H7 (cell line): ENCODE results near the gene RAB31. TPM values are rescaled to one million over a fixed set of nuclear protein-coding genes. Genes with fewer than 3 reads are reported as not detected.

Experiments
- DNase-seq: peaks from one replicate; pipeline ENCODE4 v3.0.0; 2012
- H3K27me3 ChIP-seq: 2 replicates; pipeline ENCODE4 v1.6.0; 2011; ENCODE audit warnings: mild to moderate bottlenecking, low read length; ENCODE audit not compliant: control insufficient read depth, insufficient read depth
- H3K36me3 ChIP-seq: replicated peaks from 2 replicates; pipeline ENCODE4 v1.5.1; 2011; ENCODE audit warnings: low read length; ENCODE audit not compliant: control insufficient read depth, insufficient read depth
- H3K4me3 ChIP-seq: 2 replicates; pipeline ENCODE4 v1.5.1; 2011; ENCODE audit warnings: low read depth, mild to moderate bottlenecking, control low read depth, low read length, moderate library complexity; ENCODE audit not compliant: insufficient read depth
- total RNA-seq: library from RNA; depleted of rRNA; stranded (reverse); fragments of >200 nt; shearing (Covaris generic); gene quantifications from 2 replicates; pipeline ENCODE4 v1.2.3, GENCODE V29; 2014

The RAB31 gene
- total RNA-seq, 1 experiment from 2014 or later: 29.7 TPM

DNA sequence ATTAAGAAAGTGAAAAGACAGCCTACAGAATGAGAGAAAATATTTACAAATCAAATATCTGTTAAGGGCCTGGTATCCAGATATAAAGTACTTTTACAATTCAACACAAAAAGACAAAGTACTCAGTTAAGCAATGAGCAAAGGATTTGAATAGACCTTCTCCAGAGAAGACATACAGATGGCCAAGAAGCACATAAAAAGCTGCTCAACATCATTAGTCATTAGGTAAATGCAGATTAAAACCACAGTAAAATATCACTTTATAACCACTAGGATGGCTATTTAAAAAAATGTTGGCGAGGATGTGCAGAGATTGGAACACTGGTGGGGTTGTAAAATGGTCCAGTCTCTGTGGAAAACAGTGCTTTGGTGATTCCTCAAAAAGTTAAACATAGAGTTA is 38.9 kb downstream of the RAB31 start:
- Histone ChIP-seq H3K27me3 (no peaks in the 10 kb centered on the region), H3K36me3 (no peaks in the 10 kb centered on the region), H3K4me3 (no peak overlapping the region)
- DNase-seq: no peak

DNA sequence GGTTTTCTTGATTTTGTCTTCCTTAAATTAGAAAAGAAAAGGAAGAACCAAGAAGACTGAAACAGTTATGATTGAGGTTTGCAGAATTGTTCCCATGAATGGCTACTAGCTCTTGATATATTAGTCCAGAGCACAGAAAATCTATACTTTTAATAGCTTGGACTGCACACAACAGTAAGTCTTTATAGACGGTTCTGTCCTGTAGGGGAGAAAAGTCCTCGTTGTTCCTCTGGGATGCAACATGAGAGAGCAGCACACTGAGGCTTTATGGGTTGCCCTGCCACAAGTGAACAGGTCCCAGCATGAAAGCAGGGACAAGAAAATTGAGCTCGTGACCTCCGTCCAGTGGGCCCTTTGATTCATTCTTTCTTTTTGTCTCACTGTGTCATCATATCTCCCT is 41.5 kb downstream of the RAB31 start:
- Histone ChIP-seq H3K36me3 (no peaks in the 10 kb centered on the region), H3K27me3 (no peaks in the 10 kb centered on the region), H3K4me3 (no peak overlapping the region)
- DNase-seq: no peak

DNA sequence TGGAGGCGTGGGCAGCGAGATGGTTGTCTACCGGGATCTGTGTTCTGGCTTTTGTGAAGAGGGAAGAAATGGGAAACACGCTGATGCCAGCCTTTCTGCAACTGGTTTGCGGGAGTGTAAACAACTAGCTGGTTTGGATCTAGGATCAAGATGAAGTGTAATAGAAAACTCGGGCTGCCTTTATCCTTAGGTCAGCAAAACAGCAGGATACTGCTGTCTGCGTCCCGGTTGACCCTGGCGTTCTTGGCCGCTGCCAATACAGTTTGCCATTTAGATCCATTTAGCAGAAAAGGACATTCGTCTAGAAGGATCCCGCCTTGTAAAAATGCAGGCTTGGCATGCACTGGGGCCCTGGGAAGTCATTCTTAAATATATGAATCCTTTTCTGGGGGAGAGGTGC is 42.0 kb downstream of the RAB31 start:
- Histone ChIP-seq H3K36me3 (no peaks in the 10 kb centered on the region), H3K4me3 (no peak overlapping the region), H3K27me3 (no peaks in the 10 kb centered on the region)
- DNase-seq: no peak

GRCh38 chr18:9750606-9751304 is 42.7 kb downstream of the RAB31 start:
- Histone ChIP-seq H3K27me3 (no peaks in the 10 kb centered on the region), H3K4me3 (no peak overlapping the region), H3K36me3 (no peaks in the 10 kb centered on the region)
- no peak for DNase-seq

DNA sequence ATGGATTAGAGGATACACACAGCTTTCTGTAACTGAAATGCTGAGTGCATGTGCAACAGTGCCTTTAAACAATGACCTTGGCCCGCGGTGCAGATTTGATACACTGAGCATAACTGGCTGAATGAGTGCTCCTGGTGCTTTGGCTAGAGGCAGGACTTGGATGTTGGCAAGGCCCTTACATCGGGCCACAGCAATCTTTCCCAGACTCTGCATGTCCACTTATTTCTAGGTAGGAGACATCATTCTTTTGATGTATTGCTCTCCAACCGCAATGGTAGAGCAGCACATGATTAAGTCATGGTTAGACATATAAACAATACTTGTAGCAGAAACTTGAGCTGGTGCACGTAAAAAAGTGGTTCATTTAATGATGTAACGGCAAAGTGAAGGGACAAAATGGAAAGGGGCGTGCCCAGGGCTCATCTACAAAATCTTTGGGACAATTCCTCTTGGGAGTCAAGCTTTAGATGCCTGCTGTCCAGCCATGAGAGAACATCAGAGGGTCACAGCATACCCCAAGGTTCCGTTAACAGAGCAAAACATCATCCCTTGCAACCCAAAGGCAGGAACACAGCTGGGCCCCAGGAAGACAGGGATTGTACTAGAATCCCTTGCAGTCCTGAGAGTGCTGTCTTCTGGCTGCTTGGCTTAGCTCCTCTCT is 43.4 kb downstream of the RAB31 start:
- Histone ChIP-seq H3K4me3 (no peak overlapping the region), H3K27me3 (no peaks in the 10 kb centered on the region), H3K36me3 (no peaks in the 10 kb centered on the region)
- no peak for DNase-seq

DNA sequence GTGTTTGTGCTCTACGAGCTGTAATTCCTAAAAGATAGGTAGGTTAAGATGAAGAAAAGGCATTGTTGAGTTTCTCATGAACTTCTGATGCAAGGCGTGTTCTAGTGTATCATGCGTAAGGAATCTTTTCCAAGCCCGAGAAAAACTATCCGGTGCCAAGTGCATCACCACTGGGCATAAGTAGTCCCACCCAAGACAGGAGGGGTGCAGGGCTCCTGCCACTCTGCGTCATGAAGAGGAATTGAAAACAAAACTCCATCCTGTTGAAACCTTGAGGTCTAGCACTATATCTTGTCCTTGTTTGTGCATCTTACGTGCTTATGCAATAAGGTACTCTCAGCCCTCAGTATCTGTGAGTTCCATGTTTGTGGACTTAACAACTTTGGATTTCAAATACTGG is 45.7 kb downstream of the RAB31 start:
- no peaks in the 10 kb centered on the region for H3K27me3 ChIP-seq
- no peaks in the 10 kb centered on the region for H3K36me3 ChIP-seq
- no peak for DNase-seq
- no peak overlapping the region for H3K4me3 ChIP-seq

- DNase-seq: no peak
- H3K36me3 ChIP-seq: no peaks in the 10 kb centered on the region
- H3K4me3 ChIP-seq: no peak overlapping the region
- no peaks in the 10 kb centered on the region for H3K27me3 ChIP-seq
Measured at GRCh38 chr18:9755110-9755509, 47.0 kb downstream of the RAB31 start.

DNA sequence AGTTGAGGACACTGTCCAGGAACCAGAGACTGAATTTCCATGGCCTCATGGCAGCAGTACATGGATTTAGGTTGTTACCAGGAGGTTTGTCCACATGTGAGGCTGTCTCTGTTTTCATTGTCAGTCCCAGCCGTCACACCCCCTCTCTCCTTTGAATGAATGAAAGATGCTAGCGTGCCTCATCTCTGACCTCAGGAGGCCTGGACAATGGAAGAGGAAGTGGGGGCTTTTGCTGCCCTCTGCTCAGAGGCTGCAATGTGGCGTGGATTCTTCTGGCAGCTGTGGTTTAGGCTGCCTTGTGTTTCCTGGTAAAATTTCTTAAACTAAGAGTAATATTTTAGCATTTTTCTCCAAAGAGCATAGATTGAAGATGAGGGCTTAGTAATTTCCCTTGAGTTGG is 47.5 kb downstream of the RAB31 start:
- H3K4me3 ChIP-seq: no peak overlapping the region
- no peak for DNase-seq
- no peaks in the 10 kb centered on the region for H3K36me3 ChIP-seq
- H3K27me3 ChIP-seq: no peaks in the 10 kb centered on the region

- H3K27me3 ChIP-seq: no peaks in the 10 kb centered on the region
- no peak for DNase-seq
- H3K36me3 ChIP-seq: no peaks in the 10 kb centered on the region
- no peak overlapping the region for H3K4me3 ChIP-seq
Measured at GRCh38 chr18:9756271-9756932, 48.3 kb downstream of the RAB31 start.

GRCh38 chr18:9756933-9757470 is 48.9 kb downstream of the RAB31 start:
- no peaks in the 10 kb centered on the region for H3K27me3 ChIP-seq
- no peak for DNase-seq
- no peaks in the 10 kb centered on the region for H3K36me3 ChIP-seq
- no peak overlapping the region for H3K4me3 ChIP-seq

DNA sequence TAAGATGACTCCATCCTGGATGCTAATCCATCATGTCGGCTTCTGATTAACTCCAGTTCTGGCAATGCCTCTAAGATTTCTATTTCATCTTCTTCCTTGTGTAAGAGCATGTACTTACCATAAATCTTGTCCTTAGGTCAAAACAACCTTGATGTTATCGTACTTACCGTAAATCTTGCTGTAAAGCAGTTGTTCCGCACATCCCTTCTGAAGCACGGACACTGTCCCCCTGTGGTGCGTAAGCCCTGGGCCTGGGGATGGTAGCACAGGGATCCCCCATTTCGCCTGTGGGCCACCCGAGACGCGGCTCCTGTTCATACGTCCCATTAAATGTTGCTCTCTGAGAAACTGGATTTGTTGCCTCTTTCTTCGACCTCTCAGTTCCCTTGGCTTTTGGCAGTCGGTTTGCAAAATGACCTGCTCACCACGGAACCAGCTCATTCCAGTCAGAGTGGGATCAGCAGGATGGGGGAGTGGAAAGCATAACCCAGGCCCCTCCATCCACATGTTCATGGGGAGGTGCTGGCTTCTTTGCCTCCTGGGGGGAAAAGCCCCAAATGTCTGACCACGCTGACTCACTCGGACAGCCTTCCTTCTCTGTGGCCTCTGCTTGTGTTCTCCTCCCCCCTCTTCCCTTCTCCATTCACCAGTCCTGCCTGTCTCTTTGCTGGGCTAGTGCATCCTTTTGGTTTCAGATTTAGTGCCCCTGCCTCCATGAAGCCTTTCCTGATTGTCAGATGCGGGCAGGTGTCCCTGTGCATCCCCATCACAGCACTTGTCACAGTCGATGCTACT is 49.9 kb downstream of the RAB31 start:
- H3K36me3 ChIP-seq: no peaks in the 10 kb centered on the region
- H3K4me3 ChIP-seq: no peak overlapping the region
- H3K27me3 ChIP-seq: no peaks in the 10 kb centered on the region
- DNase-seq: no peak

- no peak for DNase-seq
Measured at GRCh38 chr18:9758624-9759075, 50.5 kb downstream of the RAB31 start.

DNA sequence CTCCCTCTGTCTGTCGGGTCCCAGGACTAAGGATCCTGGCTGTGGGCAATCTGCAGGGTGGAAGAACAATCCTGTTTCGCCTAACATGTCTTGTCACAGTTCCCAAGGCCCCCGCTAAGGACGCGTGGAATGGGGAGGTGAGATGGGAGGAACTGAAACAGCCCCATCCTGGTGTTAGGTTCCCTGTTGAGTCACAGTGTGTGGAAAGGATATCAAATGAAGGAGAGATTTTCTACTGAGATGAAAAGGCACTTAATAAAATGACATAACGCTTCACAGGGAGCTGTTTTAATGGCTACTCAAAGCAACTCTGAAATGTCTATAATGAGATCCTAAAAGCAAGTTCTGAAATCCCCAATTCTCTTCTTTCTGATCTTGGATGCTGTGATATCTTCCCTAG is 52.5 kb downstream of the RAB31 start:
- H3K36me3 ChIP-seq: no peaks in the 10 kb centered on the region; the same call in 1 of the 2 replicates
- DNase-seq: no peak
- H3K27me3 ChIP-seq: no peaks in the 10 kb centered on the region
- no peak overlapping the region for H3K4me3 ChIP-seq

More at GRCh38 chr18:9758624-9759075, 50.5 kb downstream of the RAB31 start:
- Histone ChIP-seq H3K36me3 (no peaks in the 10 kb centered on the region), H3K27me3 (no peaks in the 10 kb centered on the region), H3K4me3 (no peak overlapping the region)

GRCh38 chr18:9762526-9762925 is 54.4 kb downstream of the RAB31 start:
- H3K4me3 ChIP-seq: no peak overlapping the region
- no peaks in the 10 kb centered on the region; the same call in 1 of the 2 replicates for H3K36me3 ChIP-seq
- DNase-seq: no peak
- H3K27me3 ChIP-seq: no peaks in the 10 kb centered on the region
